ENCODE data around the gene CD47.

The CD47 gene

GRCh38 chr3:108131475-108132134, 40.8 kb upstream of the CD47 start:
- in situ Hi-C loops (cut with HindIII; ENCODE audit: low sequenced_read_pairs) = loop anchor here (5.0 kb wide), 1 partner anchor 101 kb away; no protein-coding TSS in a partner anchor
- no peak overlapping the region for H3K4me3 ChIP-seq (ENCODE audit: low read depth, low read length)
- no peak for TF ChIP-seq CTCF (IDR thresholded peaks at IDR 0.05; ENCODE audit: low read depth, low read length, missing control alignments)
- DNase-seq (ENCODE audit: low read depth) = no peak

- in situ Hi-C loops (cut with HindIII; ENCODE audit: low sequenced_read_pairs) = loop anchor here (5.0 kb wide), 1 partner anchor 101 kb away; no protein-coding TSS in a partner anchor
- no peak overlapping the region for H3K4me3 ChIP-seq (ENCODE audit: low read depth, low read length)
- DNase-seq (ENCODE audit: low read depth) = peak; percentile 51
- no peak for TF ChIP-seq CTCF (IDR thresholded peaks at IDR 0.05; ENCODE audit: low read depth, low read length, missing control alignments)
Observed at GRCh38 chr3:108130701-108131474, 40.1 kb upstream of the CD47 start.

GRCh38 chr3:108130236-108130635, 39.4 kb upstream of the CD47 start:
- no peak for TF ChIP-seq CTCF (IDR thresholded peaks at IDR 0.05; ENCODE audit: low read depth, low read length, missing control alignments)
- DNase-seq (ENCODE audit: low read depth) = no peak
- H3K4me3 ChIP-seq (ENCODE audit: low read depth, low read length) = no peak overlapping the region
- in situ Hi-C loops (cut with HindIII; ENCODE audit: low sequenced_read_pairs) = loop anchor here (5.0 kb wide), 1 partner anchor 102 kb away; no protein-coding TSS in a partner anchor

GRCh38 chr3:108127301-108127988, 36.6 kb upstream of the CD47 start:
- TF ChIP-seq CTCF (IDR thresholded peaks at IDR 0.05; ENCODE audit: low read depth, low read length, missing control alignments) = no peak
- DNase-seq (ENCODE audit: low read depth) = no peak
- H3K4me3 ChIP-seq (ENCODE audit: low read depth, low read length) = no peak overlapping the region
- in situ Hi-C loops (cut with HindIII; ENCODE audit: low sequenced_read_pairs) = no loop called here

GRCh38 chr3:108126348-108126747, 35.5 kb upstream of the CD47 start:
- in situ Hi-C loops (cut with HindIII; ENCODE audit: low sequenced_read_pairs) = no loop called here
- no peak for DNase-seq (ENCODE audit: low read depth)
- H3K4me3 ChIP-seq (ENCODE audit: low read depth, low read length) = no peak overlapping the region
- TF ChIP-seq CTCF (IDR thresholded peaks at IDR 0.05; ENCODE audit: low read depth, low read length, missing control alignments) = no peak

GRCh38 chr3:108125550-108126071, 34.8 kb upstream of the CD47 start:
- no peak overlapping the region for H3K4me3 ChIP-seq (ENCODE audit: low read depth, low read length)
- in situ Hi-C loops (cut with HindIII; ENCODE audit: low sequenced_read_pairs) = no loop called here
- DNase-seq (ENCODE audit: low read depth) = no peak
- no peak for TF ChIP-seq CTCF (IDR thresholded peaks at IDR 0.05; ENCODE audit: low read depth, low read length, missing control alignments)

All from astrocyte of the cerebellum (primary cell).